GM19023 (cell line): Measurements from ENCODE around the gene DHX34.
"Not testable (repeated sequence)": the region's sequence is repeated elsewhere in the genome, so short reads cannot be mapped to it uniquely, and the experiment has no call there.

Source experiments
- ATAC-seq: cut with Tn5 transposase; IDR thresholded peaks from one replicate; pipeline ENCODE4 v1.9.1; 2021; ENCODE audit warnings: mild to moderate bottlenecking, moderate library complexity; ENCODE audit not compliant: unreplicated experiment

The DHX34 gene

GRCh38 chr19:47362321-47362720, 13.2 kb downstream of the DHX34 start:
- no peak for ATAC-seq

- ATAC-seq, result no peak
These were observed 14.8 kb downstream of the DHX34 start for GRCh38 chr19:47363758-47364531.

GRCh38 chr19:47365455-47365854, 16.3 kb downstream of the DHX34 start:
- ATAC-seq, result not testable (repeated sequence)

GRCh38 chr19:47370045-47370611, 21.0 kb downstream of the DHX34 start:
- no peak for ATAC-seq

- no peak for ATAC-seq
These were observed 22.1 kb downstream of the DHX34 start for GRCh38 chr19:47371261-47371660.

GRCh38 chr19:47372603-47373002, 23.5 kb downstream of the DHX34 start:
- no peak for ATAC-seq

GRCh38 chr19:47373246-47374240, 24.4 kb downstream of the DHX34 start:
- no peak for ATAC-seq

- ATAC-seq, result no peak
These were observed 26.0 kb downstream of the DHX34 start for GRCh38 chr19:47374876-47375693.

- ATAC-seq, result no peak
These were observed 26.8 kb downstream of the DHX34 start for GRCh38 chr19:47375694-47376588.

GRCh38 chr19:47376589-47377144, 27.6 kb downstream of the DHX34 start:
- no peak for ATAC-seq

- no peak for ATAC-seq
These were observed 28.1 kb downstream of the DHX34 start for GRCh38 chr19:47377208-47377701.

- ATAC-seq, result no peak
These were observed 28.7 kb downstream of the DHX34 start for GRCh38 chr19:47377801-47378200.

GRCh38 chr19:47378246-47378645, 29.1 kb downstream of the DHX34 start:
- no peak for ATAC-seq

GRCh38 chr19:47379381-47379938, 30.3 kb downstream of the DHX34 start:
- ATAC-seq, result no peak

GRCh38 chr19:47380559-47380958, 31.4 kb downstream of the DHX34 start:
- no peak for ATAC-seq

GRCh38 chr19:47381121-47381520, 32.0 kb downstream of the DHX34 start:
- ATAC-seq, result no peak

GRCh38 chr19:47381653-47382279, 32.7 kb downstream of the DHX34 start:
- no peak for ATAC-seq

GRCh38 chr19:47383890-47384289, 34.8 kb downstream of the DHX34 start:
- not testable (repeated sequence) for ATAC-seq
